Cardiac muscle cell (in vitro differentiated cells and primary cell): ENCODE measurements around the gene YPEL2. TPM values are rescaled to one million over a fixed set of nuclear protein-coding genes. Genes with fewer than 3 reads are reported as not detected.
A peak's percentile ranks its signal among the peaks of the same experiment; 100 is the strongest.
"Not testable (repeated sequence)": the region's sequence is repeated elsewhere in the genome, so short reads cannot be mapped to it uniquely, and the experiment has no call there.

ENCODE experiments used
- DNase-seq, 2 donors: peaks; one replicate each; pipeline versions ENCODE4 v3.0.0 to v3.0.0-alpha.2; 2010 to 2017; ENCODE audit warnings: low read depth in 1 of 2, low spot score in 1 of 2
- H3K27ac ChIP-seq: fragments of 200-600 bp; sonication (generic); 2 replicates; pipeline ENCODE4 v1.5.1; 2016
- H3K27me3 ChIP-seq: fragments of 200-600 bp; sonication (generic); 2 replicates; pipeline ENCODE4 v1.6.0; 2016; ENCODE audit warnings: control low read depth
- H3K36me3 ChIP-seq: fragments of 200-600 bp; sonication (generic); 2 replicates; pipeline ENCODE4 v1.5.1; 2016; ENCODE audit warnings: control low read depth
- H3K4me1 ChIP-seq: fragments of 200-600 bp; sonication (generic); 2 replicates; pipeline ENCODE4 v1.8.1; 2017; ENCODE audit warnings: low read depth, mild to moderate bottlenecking, mixed run types
- H3K4me3 ChIP-seq: fragments of 200-600 bp; sonication (generic); 2 replicates; pipeline ENCODE4 v1.5.1; 2016; ENCODE audit warnings: mild to moderate bottlenecking
- H3K9me3 ChIP-seq: fragments of 200-600 bp; sonication (generic); 2 replicates; pipeline ENCODE4 v1.5.1; 2017; ENCODE audit warnings: low read depth, mild to moderate bottlenecking, control low read depth
- CTCF ChIP-seq: IDR thresholded peaks from 2 replicates; pipeline ENCODE4 v1.5.1; 2012; ENCODE audit warnings: low read depth, mild to moderate bottlenecking, low read length
- polyA plus RNA-seq: library from polyadenylated mRNA; unstranded; fragments of >200 nt; fragmentation: Nextera tagmentation; extraction: Ambion mirVana; gene quantifications from 2 replicates; pipeline ENCODE4 v1.2.1, GENCODE V29; 2016
- total RNA-seq: library from RNA; depleted of rRNA; stranded (reverse); fragments of >200 nt; gene quantifications from 2 replicates; pipeline ENCODE4 v1.2.3, GENCODE V29; 2016

The YPEL2 gene
- total RNA-seq (48.7 and 80.7 TPM in 2 replicates), polyA plus RNA-seq (79.3 and 95.5 TPM in 2 replicates)

- no peaks in the 10 kb centered on the region for H3K9me3 ChIP-seq
- peak within 1 kb of the TSS; percentile 99 for H3K4me3 ChIP-seq
- DNase-seq, result peak; percentile 97 to 98
- TF ChIP-seq CTCF, result no peak
- no peaks in the 10 kb centered on the region for H3K27me3 ChIP-seq
- H3K36me3 ChIP-seq, result no peaks in the 10 kb centered on the region
- H3K4me1 ChIP-seq, result peaks cover 59% of the 10 kb centered on the region
- peak within 1 kb of the TSS; percentile 94 for H3K27ac ChIP-seq
These were observed at the start of gene YPEL2 for GRCh38 chr17:59331129-59331928. YPEL2 (plus strand) TSS chr17:59331655; CDS start chr17:59353410, 21,755 bp downstream.

- H3K27me3 ChIP-seq, result no peaks in the 10 kb centered on the region
- no peak overlapping the region for H3K27ac ChIP-seq
- H3K4me1 ChIP-seq, result no peaks in the 10 kb centered on the region
- no peaks in the 10 kb centered on the region for H3K36me3 ChIP-seq
- H3K9me3 ChIP-seq, result no peaks in the 10 kb centered on the region
- no peak for DNase-seq
- TF ChIP-seq CTCF, result no peak
- H3K4me3 ChIP-seq, result no peak overlapping the region
These were observed 47.1 kb upstream of the YPEL2 start for GRCh38 chr17:59284317-59284716.

- Histone ChIP-seq H3K27ac (no peak overlapping the region), H3K4me3 (no peak overlapping the region), H3K36me3 (no peaks in the 10 kb centered on the region), H3K27me3 (no peaks in the 10 kb centered on the region), H3K9me3 (no peaks in the 10 kb centered on the region), H3K4me1 (peaks cover 13% of the 10 kb centered on the region)
- TF ChIP-seq CTCF, result no peak
- peak in 1 of 2 donors; percentile 22 for DNase-seq
These were observed 44.0 kb upstream of the YPEL2 start for GRCh38 chr17:59287452-59287851.

DNA sequence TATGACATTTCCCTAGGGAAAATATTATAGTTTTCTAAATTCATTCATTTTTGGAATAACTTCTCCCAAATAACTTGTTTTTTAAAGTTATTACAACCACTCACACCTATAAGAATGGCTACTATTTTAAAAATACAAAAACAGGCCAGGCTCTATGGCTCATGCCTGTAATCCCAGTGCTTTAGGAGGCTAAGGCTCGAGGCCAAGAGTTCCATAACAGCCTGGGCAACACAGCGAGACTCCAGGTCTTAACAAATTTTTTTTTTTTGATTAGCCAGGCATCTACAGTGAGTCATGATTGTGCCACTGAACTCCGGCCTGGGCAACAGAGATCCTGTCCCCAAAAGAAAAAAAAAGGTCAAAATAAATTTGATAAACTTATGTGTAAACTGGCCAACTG lies 43.6 kb upstream of the YPEL2 start:
- no peak overlapping the region for H3K4me3 ChIP-seq
- no peak for TF ChIP-seq CTCF
- no peak for DNase-seq
- H3K27ac ChIP-seq, result no peak overlapping the region
- H3K36me3 ChIP-seq, result no peaks in the 10 kb centered on the region
- H3K4me1 ChIP-seq, result peaks cover 13% of the 10 kb centered on the region
- H3K9me3 ChIP-seq, result no peaks in the 10 kb centered on the region
- H3K27me3 ChIP-seq, result no peaks in the 10 kb centered on the region

DNA sequence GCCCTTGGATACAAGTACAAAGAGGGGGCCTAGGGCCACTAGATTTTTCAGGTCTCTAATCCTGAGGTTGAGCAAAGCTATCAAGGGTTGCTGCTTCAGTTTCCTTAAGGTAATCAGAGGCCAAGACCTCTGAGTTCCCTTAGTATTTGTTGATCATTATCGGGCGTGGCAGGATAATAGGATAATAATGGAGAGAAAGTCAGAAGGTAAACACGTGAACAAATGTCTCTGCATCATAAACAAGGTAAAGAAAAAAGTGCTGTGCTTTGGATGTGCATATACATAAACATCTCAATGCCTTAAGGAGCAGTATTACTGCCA lies 41.5 kb upstream of the YPEL2 start:
- H3K27me3 ChIP-seq, result no peaks in the 10 kb centered on the region
- no peak overlapping the region for H3K4me3 ChIP-seq
- H3K9me3 ChIP-seq, result no peaks in the 10 kb centered on the region
- peak overlapping the region; percentile 55 for H3K27ac ChIP-seq
- TF ChIP-seq CTCF, result no peak
- DNase-seq, result no peak
- H3K4me1 ChIP-seq, result peaks cover 13% of the 10 kb centered on the region
- no peaks in the 10 kb centered on the region for H3K36me3 ChIP-seq

DNA sequence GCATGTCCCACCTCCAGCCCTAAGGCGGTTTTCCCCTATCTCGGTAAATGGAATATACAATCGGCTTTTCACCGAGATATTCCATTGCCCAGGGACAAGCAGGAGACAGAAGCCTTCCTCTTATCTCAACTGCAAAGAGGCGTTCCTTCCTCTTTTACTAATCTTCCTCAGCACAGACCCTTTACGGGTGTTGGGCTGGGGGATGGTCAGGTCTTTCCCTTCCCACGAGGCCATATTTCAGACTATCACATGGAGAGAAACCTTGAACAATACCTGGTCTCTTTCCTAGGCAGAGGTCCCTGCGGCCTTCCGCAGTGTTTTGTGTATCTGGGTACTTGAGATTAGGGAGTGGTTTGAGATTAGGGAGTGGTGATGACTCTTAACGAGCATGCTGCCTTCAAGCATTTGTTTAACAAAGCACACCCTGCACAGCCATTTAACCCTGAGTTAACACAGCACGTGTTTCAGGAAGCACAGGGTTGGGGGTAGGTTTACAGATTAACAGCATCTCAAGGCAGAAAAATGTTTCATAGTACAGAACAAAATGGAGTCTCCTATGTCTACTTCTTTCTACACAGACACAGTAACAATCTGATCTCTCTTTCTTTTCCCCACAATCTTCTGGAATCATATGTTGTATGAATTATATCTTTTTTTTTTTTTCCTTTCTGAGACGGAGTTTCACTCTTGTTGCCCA lies 41.0 kb upstream of the YPEL2 start:
- peaks cover 13% of the 10 kb centered on the region for H3K4me1 ChIP-seq
- H3K36me3 ChIP-seq, H3K4me3 ChIP-seq, H3K9me3 ChIP-seq, H3K27me3 ChIP-seq: not testable (repeated sequence)
- peak overlapping the region; percentile 55 for H3K27ac ChIP-seq
- DNase-seq, result peak in 1 of 2 donors; percentile 27
